22Rv1 (cell line): ENCODE data around the gene PHLDB2.

Source experiments
- H3K27ac ChIP-seq: fragments of 450-650 bp; 2 replicates; pipeline ENCODE4 v1.5.1; 2017
- CTCF ChIP-seq: fragments of 450-650 bp; IDR thresholded peaks from 2 replicates; pipeline ENCODE4 v1.5.1; 2017; ENCODE audit warnings: mild to moderate bottlenecking
- ZFX ChIP-seq: fragments of 450-650 bp; IDR thresholded peaks from 2 replicates; pipeline ENCODE4 v1.6.1; 2017; ENCODE audit warnings: antibody characterized with exemption, borderline replicate concordance

Gene PHLDB2

GRCh38 chr3:111967651-111968274, 108.7 kb downstream of the PHLDB2 start:
- no peak overlapping the region for H3K27ac ChIP-seq
- TF ChIP-seq CTCF, result peak; percentile 88
- TF ChIP-seq ZFX, result no peak

GRCh38 chr3:111968319-111969054, 109.4 kb downstream of the PHLDB2 start:
- no peak for TF ChIP-seq CTCF
- H3K27ac ChIP-seq, result no peak overlapping the region

GRCh38 chr3:111970376-111970775, 111.3 kb downstream of the PHLDB2 start:
- no peak for TF ChIP-seq CTCF

GRCh38 chr3:111971533-111972130, 112.6 kb downstream of the PHLDB2 start:
- TF ChIP-seq ZFX (no peak), CTCF (no peak)
- no peak overlapping the region for H3K27ac ChIP-seq

More at GRCh38 chr3:111970376-111970775, 111.3 kb downstream of the PHLDB2 start:
- no peak overlapping the region for H3K27ac ChIP-seq

GRCh38 chr3:111972891-111973290, 113.8 kb downstream of the PHLDB2 start:
- TF ChIP-seq CTCF (no peak), ZFX (no peak)
- no peak overlapping the region for H3K27ac ChIP-seq

GRCh38 chr3:111975131-111975530, 116.1 kb downstream of the PHLDB2 start:
- H3K27ac ChIP-seq, result no peak overlapping the region
- no peak for TF ChIP-seq CTCF
- TF ChIP-seq ZFX, result no peak

- H3K27ac ChIP-seq, result no peak overlapping the region
- TF ChIP-seq ZFX (no peak), CTCF (no peak)
These were observed 117.2 kb downstream of the PHLDB2 start for GRCh38 chr3:111976254-111976653.
